HG02870 (cell line): ENCODE data around the gene CMPK2.

ENCODE experiments used
- ATAC-seq: cut with Tn5 transposase; IDR thresholded peaks from one replicate; pipeline ENCODE4 v1.9.1; 2021; ENCODE audit warnings: mild to moderate bottlenecking, moderate library complexity; ENCODE audit not compliant: unreplicated experiment

CMPK2 gene

GRCh38 chr2:6845312-6845711 lies 20.4 kb downstream of the CMPK2 start:
- no peak for ATAC-seq

DNA sequence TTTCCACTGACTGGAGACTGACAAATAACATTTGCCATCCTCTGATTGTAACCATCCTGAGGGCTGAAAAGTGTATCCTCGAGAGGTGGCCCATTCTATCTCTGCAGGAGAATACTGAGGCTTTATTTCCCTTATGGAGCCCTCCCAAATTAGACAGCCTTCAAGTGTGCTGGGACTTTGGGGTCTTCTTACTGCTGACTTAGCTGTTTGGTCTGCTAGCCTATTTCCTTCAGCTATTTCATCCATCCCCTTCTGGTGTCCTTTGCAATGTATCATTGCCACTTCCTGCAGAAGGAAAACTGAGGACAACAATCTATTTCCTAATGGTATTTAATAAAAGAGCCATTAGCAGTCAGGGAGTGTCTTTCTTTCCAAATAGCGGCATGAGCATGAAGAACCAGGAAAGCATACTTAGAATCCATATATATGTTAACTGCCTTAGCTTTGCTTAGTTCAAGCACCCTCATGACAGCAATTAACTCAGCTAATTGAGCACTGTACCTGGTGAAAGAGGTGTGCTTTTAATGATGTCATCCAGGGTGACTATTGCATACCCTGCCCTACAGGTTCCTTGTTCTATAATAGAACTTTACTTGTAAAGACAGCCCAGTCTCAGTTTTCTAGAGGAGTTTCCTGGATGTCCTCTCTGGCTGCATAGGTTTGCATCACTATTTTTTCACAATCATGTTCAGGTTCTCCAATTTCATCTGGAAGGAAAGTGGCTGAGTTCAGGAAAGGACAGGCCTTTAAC lies 24.0 kb downstream of the CMPK2 start:
- no peak for ATAC-seq

GRCh38 chr2:6838673-6839319 lies 26.9 kb downstream of the CMPK2 start:
- ATAC-seq, result no peak

DNA sequence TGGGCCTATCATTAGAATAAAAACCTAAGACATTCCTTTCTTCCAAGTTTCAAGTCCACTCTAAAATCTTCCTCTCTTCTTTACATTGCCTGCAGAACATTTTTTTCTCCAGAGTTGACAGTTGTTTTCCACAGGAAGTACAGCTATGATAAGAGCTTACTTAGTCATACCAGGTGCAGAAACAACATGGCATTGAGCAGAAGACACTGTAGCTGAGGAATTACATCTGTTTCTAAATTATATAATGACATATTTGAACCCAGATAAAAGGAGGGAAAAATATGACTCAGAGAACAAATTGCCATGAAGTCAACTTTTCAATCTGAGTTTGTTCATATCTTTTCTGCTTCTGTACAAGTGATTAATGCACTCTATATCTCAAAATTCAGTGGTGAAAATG lies 30.2 kb downstream of the CMPK2 start:
- no peak for ATAC-seq

DNA sequence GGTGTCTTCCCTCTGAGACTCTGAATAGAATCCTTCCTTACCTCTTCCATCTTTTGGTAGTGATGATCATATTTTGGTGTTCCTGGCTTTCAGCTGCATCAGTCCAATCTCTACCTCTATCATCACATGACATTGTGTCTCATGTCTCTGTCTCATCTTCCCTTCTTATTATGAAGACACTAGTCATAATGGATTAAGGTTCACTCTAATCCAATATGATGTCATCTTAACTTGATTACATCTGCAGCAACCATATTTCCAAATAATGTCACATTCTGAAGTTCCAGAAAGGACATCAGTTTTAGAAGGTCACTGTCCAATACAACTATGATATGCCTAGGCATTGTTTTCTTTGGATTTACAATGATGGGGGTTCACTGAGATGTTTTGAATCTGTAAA lies 31.5 kb downstream of the CMPK2 start:
- ATAC-seq, result no peak

DNA sequence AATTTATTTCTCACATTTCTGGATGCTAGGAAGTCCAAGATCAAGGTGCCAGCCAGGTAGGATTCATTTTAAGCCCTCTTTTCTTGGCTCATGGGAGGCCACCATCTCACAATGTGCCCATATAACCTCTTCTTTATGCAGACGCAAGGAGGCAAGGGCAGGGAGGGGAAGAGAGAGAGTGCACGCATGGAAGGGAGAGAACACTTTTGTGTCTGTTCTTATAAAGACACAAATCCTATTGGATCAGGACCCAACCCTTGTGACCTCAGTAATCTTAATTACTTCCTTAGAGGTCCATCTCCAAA lies 32.5 kb downstream of the CMPK2 start:
- ATAC-seq, result no peak

- no peak for ATAC-seq
Observed at GRCh38 chr2:6832596-6833299, 33.0 kb downstream of the CMPK2 start.

DNA sequence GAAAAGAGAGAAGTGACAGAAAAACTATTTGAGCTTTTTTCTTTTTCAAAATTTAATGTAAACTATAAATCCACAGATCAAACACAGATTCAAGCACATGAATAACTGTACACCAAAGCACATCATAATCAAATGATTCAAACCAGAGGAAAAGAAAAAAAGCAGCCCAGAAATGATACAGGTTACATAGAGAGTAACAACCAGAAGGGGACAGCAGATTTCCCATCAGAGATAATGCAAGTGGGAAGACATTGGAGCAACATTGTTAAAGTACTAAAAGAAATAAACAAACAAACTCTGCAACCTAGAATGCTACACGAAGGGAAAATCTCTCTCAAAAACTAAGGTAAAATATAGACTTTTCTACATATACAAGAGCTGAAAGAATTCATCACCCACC lies 34.5 kb downstream of the CMPK2 start:
- no peak for ATAC-seq

- no peak for ATAC-seq
Observed at GRCh38 chr2:6828299-6828584, 37.5 kb downstream of the CMPK2 start.

GRCh38 chr2:6827566-6828298 lies 38.0 kb downstream of the CMPK2 start:
- no peak for ATAC-seq

DNA sequence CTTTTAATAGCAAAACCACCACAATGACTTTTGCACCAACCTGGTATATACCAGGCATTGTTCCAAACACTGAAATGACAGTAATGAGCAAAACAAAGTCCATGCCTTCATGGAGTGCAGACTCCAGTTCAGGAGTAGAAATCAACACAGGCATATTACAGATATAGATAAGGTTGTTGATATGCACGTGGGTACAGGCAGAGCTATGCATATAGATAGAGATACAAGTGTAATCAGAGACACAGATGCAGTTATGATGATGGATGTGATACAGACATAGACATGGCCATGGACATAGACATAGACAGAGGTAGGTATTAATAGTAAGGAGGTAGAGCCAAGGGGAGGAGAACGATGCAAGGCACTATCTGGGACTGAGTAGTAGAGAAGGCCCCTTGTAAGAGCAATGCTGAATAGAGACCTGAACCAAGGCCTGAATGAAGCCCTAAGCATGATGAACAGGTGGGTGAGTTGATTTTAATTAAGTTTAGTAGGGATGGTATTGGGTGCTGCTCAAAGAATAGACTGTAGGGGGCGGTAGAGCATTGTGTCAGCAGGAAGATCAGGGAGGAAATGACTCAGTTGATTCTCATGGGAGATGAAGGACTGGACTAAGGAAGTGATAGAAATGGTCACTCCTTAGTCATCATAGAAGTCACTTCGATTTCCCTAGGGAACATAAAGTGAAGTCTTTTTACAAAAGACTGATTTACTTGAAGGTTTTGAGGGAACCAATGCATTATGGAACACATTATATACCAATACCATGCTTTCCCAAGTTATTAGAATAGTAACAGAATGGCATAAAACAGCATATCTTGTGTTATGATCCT lies 39.4 kb downstream of the CMPK2 start:
- ATAC-seq, result peak; percentile 81

- no peak for ATAC-seq
Observed at GRCh38 chr2:6824962-6825361, 40.7 kb downstream of the CMPK2 start.

DNA sequence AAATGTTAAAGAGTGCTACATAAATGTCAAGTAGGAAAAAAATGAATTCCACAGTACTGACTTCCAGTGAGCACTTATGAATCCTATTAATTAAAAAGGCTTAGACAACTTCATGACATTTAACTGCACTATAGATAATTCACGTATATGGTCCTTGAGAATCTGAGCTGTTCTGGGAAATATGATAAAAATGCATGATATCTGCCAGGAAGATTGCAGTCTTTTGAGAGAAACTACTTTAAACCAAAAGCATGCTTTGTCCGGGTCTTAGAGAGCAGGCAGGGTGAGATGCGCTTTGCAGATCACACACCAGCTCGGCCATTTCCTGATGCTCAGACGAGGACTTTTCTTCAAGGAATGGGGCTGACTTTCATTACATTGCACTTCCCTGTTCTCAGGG lies 42.6 kb downstream of the CMPK2 start:
- ATAC-seq, result no peak

- no peak for ATAC-seq
Observed at GRCh38 chr2:6822406-6822805, 43.3 kb downstream of the CMPK2 start.

DNA sequence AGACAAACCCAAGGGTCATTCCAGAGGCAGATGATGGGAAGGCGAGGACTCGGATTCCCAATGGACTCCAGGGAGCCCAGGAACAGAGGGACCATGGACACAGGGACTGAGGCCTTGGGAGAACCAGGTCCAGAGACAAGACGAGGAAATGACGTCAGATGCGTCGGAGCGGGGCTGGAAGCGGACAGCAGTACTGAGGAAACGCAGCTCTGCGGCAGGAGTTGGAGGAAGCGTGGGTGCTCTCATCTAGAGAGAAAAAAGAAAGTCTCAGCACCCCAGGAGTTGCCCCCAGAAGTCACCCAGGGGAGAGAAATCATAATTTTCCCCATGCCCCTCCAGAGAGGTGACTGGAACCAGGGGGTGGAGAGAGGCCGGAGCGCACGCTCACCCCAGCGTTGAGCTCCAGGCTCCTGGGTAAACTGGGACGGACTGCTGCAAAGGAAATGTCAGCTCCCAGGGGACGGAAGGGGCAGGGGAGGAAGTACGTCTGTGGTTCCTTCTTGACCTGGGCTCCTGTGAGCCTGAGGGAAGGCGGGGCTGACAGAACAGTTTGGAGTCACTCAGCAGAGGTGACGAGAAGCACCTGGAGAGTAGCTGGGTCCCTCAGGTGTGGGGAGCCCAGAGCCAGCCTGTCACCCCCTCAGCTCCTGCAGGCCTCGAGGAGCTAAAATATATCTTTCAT lies 44.7 kb downstream of the CMPK2 start:
- ATAC-seq, result no peak

DNA sequence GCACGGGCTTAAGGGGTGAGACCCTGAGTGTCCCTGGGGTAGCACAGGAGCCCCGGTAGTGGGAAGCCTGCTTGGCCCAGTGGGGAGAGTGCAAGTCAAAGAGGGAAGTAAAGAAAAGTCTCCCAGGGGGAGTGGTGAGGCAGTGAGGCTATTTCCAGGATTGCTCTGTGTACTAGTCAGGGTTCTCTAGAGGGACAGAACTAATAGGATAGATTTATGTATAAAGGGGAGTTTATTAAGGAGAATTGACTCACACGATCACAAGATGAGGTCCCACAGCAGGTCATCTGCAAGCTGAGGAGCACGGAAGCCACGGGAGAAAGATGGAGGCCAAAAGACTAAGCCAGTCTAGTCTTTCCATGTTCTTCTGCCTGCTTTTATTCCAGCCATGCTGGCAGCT lies 45.5 kb downstream of the CMPK2 start:
- ATAC-seq, result no peak

GRCh38 chr2:6819668-6820067 lies 46.0 kb downstream of the CMPK2 start:
- no peak for ATAC-seq

- ATAC-seq, result no peak
Observed at GRCh38 chr2:6818012-6818411, 47.7 kb downstream of the CMPK2 start.

DNA sequence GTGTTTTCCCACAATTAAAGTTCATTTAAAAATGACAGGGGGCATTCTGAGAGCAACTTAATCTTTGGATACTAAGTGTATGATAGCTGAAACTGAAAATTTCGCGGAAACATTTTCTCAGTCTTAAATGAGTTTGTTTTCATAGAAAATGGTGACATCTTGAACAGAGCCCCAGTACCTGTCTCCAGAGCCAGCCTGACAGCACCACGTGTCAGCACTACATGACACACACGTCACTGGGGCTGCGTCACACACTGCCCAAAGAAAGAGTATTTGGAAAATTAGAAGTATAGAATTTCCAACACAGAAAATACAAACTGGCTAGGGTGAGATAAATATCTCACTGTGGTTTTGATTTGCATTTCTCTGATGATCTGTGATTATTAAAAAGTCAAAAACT lies 50.8 kb downstream of the CMPK2 start:
- no peak for ATAC-seq

DNA sequence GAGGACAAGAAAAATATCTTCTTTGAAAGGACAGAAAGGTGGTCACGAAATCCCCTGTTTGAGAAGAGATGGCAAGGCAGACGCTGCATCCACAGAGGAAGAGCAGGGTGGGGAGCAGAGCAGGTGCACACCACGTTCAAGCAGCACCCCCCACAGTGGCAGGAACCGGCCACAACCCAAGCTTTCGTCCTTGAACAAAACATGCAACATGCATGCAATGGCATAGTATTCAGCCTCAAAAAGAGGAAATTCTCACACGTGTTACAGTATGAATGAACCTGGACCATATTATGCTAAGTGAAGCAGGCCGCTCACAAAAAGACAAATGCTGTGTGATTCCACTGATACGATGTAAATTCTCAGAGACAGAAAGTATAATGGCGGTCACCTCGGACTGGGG lies 51.4 kb downstream of the CMPK2 start:
- no peak for ATAC-seq
